Measurements from ENCODE around the gene GJA9. TPM values are rescaled to one million over a fixed set of nuclear protein-coding genes. Genes with fewer than 3 reads are reported as not detected.
A peak's percentile ranks its signal among the peaks of the same experiment; 100 is the strongest.

GJA9 gene
- total RNA-seq, 2 experiments from 2014 or later, result not detected

- DNase-seq, result no peak
- no peak for TF ChIP-seq CTCF (IDR thresholded peaks at IDR 0.05)
- H3K4me1 Mint-ChIP-seq (ENCODE audit: low read depth), result no peaks in the 10 kb centered on the region
- intact Hi-C loops (cut with micrococcal nuclease), result no loop called here
- no peaks in the 10 kb centered on the region for H3K27me3 Mint-ChIP-seq
- no peak overlapping the region for H3K4me3 Mint-ChIP-seq
- ChIA-PET POLR2A (no interaction called here), CTCF (no interaction called here)
- no peaks in the 10 kb centered on the region for H3K36me3 Mint-ChIP-seq (ENCODE audit: low read depth)
- H3K27ac Mint-ChIP-seq, result no peak overlapping the region
- no peaks in the 10 kb centered on the region for H3K9me3 Mint-ChIP-seq
- no peak for ATAC-seq
Measured at GRCh38 chr1:38888423-38889333, 7.3 kb upstream of the GJA9 start.

- H3K36me3 Mint-ChIP-seq (ENCODE audit: low read depth), result no peaks in the 10 kb centered on the region
- ATAC-seq, result no peak
- CTCF ChIA-PET, result no interaction called here
- DNase-seq, result no peak
- intact Hi-C loops (cut with micrococcal nuclease), result no loop called here
- TF ChIP-seq CTCF (IDR thresholded peaks at IDR 0.05), result no peak
- H3K27ac Mint-ChIP-seq, result no peak overlapping the region
- POLR2A ChIA-PET, result no interaction called here
- H3K4me3 Mint-ChIP-seq, result no peak overlapping the region
- no peaks in the 10 kb centered on the region for H3K27me3 Mint-ChIP-seq
- H3K4me1 Mint-ChIP-seq (ENCODE audit: low read depth), result no peaks in the 10 kb centered on the region
- no peaks in the 10 kb centered on the region for H3K9me3 Mint-ChIP-seq
Measured at GRCh38 chr1:38885092-38885491, 3.7 kb upstream of the GJA9 start.

- Mint-ChIP-seq H3K4me1 (ENCODE audit: low read depth) (peaks cover 18% of the 10 kb centered on the region), H3K27ac (no peak overlapping the region), H3K36me3 (ENCODE audit: low read depth) (peaks cover 3% of the 10 kb centered on the region), H3K4me3 (no peak overlapping the region), H3K9me3 (no peaks in the 10 kb centered on the region), H3K27me3 (no peaks in the 10 kb centered on the region)
- ChIA-PET POLR2A (no interaction called here), CTCF (interaction anchor here (1.4 kb wide), 1 partner anchor 41 kb away, joined by 3 read pairs; no protein-coding TSS in a partner anchor)
- intact Hi-C loops (cut with micrococcal nuclease), result loop anchor here (10.0 kb wide), 1 partner anchor 219 kb away; no protein-coding TSS in a partner anchor
- DNase-seq (no peak), ATAC-seq (no peak)
- no peak for TF ChIP-seq CTCF (IDR thresholded peaks at IDR 0.05)
Measured at GRCh38 chr1:38875811-38876210, 5.6 kb downstream of the GJA9 start.

GRCh38 chr1:38873027-38873969 lies 8.1 kb downstream of the GJA9 start, which contains the start of gene MYCBP:
TSS of gene MYCBP (minus strand) at chr1:38873348. CDS start at chr1:38873305, 43 bp downstream.
- POLR2A ChIA-PET, result interaction anchor here (0.5 to 1.9 kb wide), 2 partner anchors 11 to 154 kb away, joined by 3 to 5 read pairs; no protein-coding TSS in a partner anchor
- no peak for TF ChIP-seq CTCF (IDR thresholded peaks at IDR 0.05)
- Mint-ChIP-seq H3K4me3 (peak within 1 kb of the TSS; percentile 95), H3K9me3 (no peaks in the 10 kb centered on the region), H3K27ac (peak within 1 kb of the TSS; percentile 85), H3K36me3 (ENCODE audit: low read depth) (peaks cover 4% of the 10 kb centered on the region), H3K27me3 (no peaks in the 10 kb centered on the region), H3K4me1 (ENCODE audit: low read depth) (peaks cover 21% of the 10 kb centered on the region)
- CTCF ChIA-PET, result interaction anchor here (1.1 kb wide), 1 partner anchor 13 kb away, joined by 3 read pairs; no protein-coding TSS in a partner anchor
- DNase-seq (peak; percentile 97), ATAC-seq (peak; percentile 99)
- intact Hi-C loops (cut with micrococcal nuclease), result loop anchor here (2.0 to 10.0 kb wide), 2 partner anchors 14 to 222 kb away; partner anchors contain the start of gene RRAGC
